Stimulated activated CD4-positive, alpha-beta T cell treated with anti-CD3 and anti-CD28 coated beads, Interleukin-1b, Interleukin-23, amount 100 ng/mL, for 1 hour (primary cell): ENCODE data around the gene ABCG1.
A peak's percentile ranks its signal among the peaks of the same experiment; 100 is the strongest.

Experiments
- DNase-seq, 2 donors: peaks; one replicate each; pipeline ENCODE4 v3.0.0-alpha.2; 2020; ENCODE audit warnings: low read depth in 2 of 2

The ABCG1 gene

GRCh38 chr21:42250422-42251403 is 31.8 kb downstream of the ABCG1 start:
- no peak for DNase-seq

DNA sequence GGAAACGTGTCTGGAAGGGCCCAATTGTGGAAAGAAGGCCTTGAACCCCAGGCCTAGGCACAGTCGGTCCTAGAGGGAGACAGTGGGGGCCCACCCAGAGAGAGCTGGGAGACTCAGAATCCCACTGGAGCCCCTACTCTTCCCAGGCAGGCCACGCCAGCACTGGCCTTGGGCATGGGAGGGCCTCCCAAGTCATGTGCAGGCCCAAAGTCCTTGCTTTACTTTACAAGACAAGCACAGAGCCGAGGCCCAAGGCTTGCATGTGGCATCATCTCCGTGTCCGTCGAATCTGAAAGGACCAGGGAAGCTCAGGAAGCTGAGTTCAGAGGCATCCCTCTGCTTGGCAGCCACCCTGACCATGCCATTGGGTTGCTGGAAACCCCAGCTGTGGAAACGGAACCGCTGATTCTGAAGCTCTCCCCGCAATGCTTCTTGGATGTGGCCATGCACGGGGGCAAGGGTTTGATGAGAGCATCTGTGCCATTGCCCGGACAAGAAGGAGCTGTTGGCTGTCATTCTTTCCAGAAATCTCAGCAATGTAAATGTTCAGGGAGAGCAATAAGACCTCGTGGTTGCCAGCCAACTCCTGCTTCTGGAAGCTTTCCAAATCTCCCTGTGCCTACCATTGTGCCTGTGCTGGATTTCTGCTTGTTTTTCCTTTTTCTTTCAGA is 32.8 kb downstream of the ABCG1 start:
- DNase-seq, result no peak

DNA sequence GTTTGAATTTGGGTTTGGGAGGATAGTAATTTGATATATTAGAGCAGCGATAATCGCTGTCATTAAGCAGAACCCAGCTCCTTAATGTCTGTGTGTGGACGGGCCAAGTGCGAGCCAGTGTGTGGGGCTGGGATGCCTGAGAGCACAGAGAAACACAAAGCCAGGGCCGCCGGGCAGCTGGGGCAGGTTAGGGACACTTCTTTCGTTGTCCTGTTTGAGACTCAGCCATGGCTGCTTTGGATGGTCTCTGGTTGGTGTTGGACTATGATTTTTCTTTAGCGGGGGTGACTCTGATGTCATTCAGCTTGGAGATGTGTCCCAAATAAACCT is 33.4 kb downstream of the ABCG1 start:
- no peak for DNase-seq

DNA sequence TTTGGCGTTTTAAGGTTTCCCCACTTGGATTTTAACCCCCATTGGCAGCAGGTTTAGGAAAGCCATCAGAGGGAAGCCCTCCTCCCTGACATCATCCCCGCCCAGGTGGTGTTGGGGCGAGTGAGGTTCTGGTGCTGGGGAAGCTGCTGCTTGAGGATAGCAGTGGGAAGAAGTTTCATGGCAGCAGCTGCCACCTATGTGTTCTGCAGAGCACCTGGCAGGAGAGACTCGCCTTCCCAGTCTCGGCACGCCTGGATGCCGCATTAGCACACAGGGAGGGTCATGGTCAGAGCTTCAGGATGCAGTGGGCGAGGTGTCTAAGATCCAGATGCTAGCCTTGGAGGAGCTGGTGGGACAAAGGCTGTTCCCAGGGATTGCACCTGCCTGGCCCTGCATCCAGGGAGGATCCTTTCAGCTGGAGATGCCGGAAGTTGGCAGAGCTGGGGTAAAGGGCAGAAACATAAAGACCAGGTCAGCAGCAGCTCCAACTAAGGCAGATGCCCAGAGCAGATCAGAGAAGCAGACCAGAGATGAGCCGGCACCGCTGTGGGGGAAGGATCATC is 33.9 kb downstream of the ABCG1 start:
- DNase-seq, result no peak

DNA sequence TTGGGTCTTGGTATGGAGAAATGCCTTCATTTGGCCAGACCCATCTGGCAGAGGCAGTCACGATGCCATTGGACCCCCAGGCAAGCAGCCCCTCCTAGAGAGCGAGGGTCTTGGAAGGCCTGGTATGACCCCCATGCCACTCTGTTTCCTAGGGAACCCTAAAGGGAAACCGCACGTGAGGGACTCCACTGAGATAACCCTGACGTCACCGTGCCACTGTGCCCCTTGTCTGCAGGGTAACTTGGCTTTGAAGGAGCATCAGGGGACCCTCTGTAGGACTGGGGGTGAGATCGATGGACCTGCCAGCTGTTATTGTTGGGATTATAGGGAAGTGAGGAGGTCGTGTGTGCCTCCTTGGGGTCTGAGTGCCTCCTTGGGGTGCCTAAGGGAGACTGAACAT is 34.5 kb downstream of the ABCG1 start:
- DNase-seq, result no peak

DNA sequence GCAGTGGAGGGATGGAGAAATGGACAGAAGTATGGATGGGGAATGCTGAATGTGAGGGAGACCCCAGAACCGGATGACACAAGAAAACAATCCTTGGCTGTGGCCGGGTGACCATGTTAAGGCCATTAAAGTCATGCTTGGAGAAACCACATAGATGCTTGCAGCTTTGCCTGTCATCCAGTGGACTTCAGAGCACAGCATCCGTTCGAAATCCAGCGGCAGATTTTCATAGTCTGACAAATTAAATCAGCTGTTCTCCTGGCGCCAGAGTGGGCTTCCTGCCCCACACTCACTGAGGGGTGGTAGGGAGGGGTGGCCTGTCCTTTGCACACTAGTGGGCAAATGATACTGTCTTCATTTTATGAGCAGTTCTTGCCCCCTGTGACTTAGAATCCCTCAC is 35.1 kb downstream of the ABCG1 start:
- DNase-seq, result no peak

- DNase-seq, result no peak
Measured at GRCh38 chr21:42254651-42255601, 36.0 kb downstream of the ABCG1 start.

GRCh38 chr21:42255825-42256224 is 36.9 kb downstream of the ABCG1 start:
- no peak for DNase-seq

GRCh38 chr21:42256316-42256715 is 37.4 kb downstream of the ABCG1 start:
- no peak for DNase-seq

GRCh38 chr21:42257091-42257765 is 38.3 kb downstream of the ABCG1 start:
- no peak for DNase-seq

GRCh38 chr21:42258150-42258884 is 39.4 kb downstream of the ABCG1 start:
- peak; percentile 64 to 78 for DNase-seq

GRCh38 chr21:42258885-42259407 is 40.0 kb downstream of the ABCG1 start:
- no peak for DNase-seq

- no peak for DNase-seq
Measured at GRCh38 chr21:42260121-42260520, 41.2 kb downstream of the ABCG1 start.

DNA sequence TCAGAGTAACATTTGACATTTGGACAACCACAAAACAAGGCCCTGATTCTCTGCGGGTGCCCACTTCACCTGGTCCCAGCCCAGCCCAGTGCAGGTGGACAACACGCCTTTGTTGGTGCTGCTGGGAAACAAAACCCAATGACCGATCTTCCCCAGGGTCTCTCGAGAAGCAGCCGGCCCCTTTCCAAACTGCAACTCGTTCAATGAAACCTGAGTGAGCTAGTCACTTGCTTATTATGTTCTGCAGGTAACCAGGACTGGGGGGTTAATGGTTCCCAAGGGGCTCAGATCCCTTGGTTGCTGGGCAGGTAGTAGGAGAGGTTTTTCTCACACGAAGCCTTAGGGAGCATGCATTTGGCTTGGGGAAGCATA is 42.9 kb downstream of the ABCG1 start:
- no peak for DNase-seq

- DNase-seq, result no peak
Measured at GRCh38 chr21:42262831-42263231, 43.9 kb downstream of the ABCG1 start.

DNA sequence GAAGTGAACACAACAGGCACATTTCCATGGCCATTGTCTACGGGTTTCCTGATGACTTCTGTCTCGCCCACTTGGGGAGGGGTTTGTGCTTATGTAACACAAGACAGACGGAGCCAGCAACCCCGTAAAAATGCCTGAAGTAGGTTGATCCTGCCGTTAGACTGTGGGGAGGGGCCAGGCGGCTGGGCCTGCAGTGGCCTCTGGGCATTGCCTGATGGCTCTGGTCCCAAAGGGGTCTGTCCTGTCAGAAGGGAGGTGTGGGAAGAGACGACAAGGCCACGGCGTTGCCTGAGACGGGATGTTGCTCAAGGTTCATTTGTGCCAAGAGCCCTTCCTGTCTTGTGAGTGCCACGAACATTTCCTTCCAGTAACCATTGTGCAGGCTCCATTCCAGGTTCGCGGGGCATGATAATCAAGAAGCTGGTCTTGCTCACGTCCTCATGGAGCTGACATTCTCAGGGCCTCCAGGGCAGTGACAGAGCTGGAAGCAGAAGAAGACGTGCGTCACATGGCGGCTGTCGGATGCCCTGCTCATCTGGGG is 44.7 kb downstream of the ABCG1 start:
- no peak for DNase-seq

DNA sequence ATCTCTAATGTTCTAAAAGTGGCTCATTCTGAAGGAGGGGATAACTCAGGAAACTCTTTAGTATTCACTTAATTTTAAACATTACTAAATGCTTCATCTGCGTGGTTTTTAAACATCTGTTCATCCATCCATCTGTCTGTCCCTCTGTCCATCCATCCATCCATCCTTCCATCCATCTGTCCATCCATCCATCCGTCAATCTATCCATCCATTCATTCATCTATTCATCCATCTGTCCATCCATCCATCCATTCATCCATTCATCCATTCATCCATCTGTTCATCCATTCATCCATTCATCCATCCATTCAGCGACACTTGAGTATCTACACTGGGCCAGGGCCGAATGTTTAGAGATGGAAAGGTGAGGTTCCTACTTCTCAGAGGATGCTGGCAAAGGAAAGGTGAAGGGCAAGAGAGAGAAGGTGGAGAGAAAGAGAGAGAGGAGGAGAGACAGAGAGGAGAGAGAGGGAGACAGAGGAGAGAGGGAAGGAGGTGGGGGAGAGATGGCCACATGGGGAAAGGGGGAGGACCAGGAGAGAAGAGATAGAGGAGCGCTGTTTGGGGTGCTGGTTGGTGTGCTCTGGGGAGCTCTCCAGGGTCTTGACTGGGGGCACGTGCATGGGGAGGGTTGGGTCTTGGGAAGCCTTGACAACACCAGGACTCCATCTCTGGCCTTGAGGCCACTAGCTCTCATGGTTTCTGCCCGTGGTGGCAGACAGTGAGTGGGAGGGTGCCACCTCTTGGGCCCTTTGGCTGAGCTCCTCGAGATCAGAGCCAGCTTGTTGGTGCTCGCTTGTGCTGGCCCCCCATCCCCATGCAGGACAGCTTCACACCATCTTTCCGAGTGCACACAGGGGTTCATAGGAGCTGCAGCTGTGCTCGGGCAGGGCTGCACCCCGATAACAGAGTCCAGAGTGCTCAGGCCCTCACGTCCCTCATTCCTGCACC is 45.6 kb downstream of the ABCG1 start:
- DNase-seq, result no peak

- no peak for DNase-seq
Measured at GRCh38 chr21:42265231-42265812, 46.4 kb downstream of the ABCG1 start.
